ENCODE results near the gene ITM2C. TPM values are rescaled to one million over a fixed set of nuclear protein-coding genes. Genes with fewer than 3 reads are reported as not detected.
A peak's percentile ranks its signal among the peaks of the same experiment; 100 is the strongest.

The ITM2C gene
- polyA plus RNA-seq, 3 donors, result 1.4 to 3.2 (median 2.9) TPM

DNA sequence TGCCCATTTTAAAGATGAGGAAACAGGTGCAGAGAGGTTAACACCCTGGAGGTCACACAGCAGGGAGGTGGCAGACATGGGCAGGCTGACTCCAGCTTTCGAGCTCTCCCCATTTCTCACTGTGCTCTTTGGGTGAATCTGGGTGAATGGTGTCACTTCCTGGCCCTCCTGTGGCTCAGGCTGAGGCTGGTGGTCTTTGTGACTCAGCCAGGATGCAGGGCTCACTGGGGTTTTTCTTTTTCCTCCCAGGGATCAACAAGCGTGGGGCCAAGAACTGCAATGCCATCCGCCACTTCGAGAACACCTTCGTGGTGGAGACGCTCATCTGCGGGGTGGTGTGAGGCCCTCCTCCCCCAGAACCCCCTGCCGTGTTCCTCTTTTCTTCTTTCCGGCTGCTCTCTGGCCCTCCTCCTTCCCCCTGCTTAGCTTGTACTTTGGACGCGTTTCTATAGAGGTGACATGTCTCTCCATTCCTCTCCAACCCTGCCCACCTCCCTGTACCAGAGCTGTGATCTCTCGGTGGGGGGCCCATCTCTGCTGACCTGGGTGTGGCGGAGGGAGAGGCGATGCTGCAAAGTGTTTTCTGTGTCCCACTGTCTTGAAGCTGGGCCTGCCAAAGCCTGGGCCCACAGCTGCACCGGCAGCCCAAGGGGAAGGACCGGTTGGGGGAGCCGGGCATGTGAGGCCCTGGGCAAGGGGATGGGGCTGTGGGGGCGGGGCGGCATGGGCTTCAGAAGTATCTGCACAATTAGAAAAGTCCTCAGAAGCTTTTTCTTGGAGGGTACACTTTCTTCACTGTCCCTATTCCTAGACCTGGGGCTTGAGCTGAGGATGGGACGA, 13.2 kb downstream of the ITM2C start:
- Histone ChIP-seq H3K4me2 (replicated peaks; ENCODE audit: extremely low read depth, low read length, poor library complexity, severe bottlenecking) (peak overlapping the region; percentile 57), H4K20me1 (ENCODE audit: insufficient read depth, low read length) (no peaks in the 10 kb centered on the region), H2AFZ (ENCODE audit: insufficient read depth, low read depth, low read length, poor library complexity, severe bottlenecking) (peak overlapping the region; percentile 77), H3K4me1 (ENCODE audit: control insufficient read depth in 1 of 2, insufficient read depth in 2 of 2, low read length in 2 of 2) (peaks cover 10 to 11% of the 10 kb centered on the region in 2 donors), H3K79me2 (ENCODE audit: insufficient read depth, low read length) (no peaks in the 10 kb centered on the region), H3K27me3 (ENCODE audit: control insufficient read depth in 2 of 2, insufficient read depth in 2 of 2, low read length in 2 of 2) (no peaks in the 10 kb centered on the region), H3K36me3 (replicated peaks in 1 of 2; ENCODE audit: control insufficient read depth in 1 of 2, insufficient read depth in 2 of 2, low read length in 2 of 2) (no peaks in the 10 kb centered on the region), H3K9me3 (replicated peaks in 1 of 2; ENCODE audit: control insufficient read depth in 1 of 2, insufficient read depth in 1 of 2, low read length in 2 of 2) (no peaks in the 10 kb centered on the region), H3K9ac (ENCODE audit: insufficient read depth, low read length, poor library complexity, severe bottlenecking) (peak overlapping the region; percentile 22), H3K4me3 (replicated peaks in 1 of 3; ENCODE audit: low read depth in 2 of 3, low read length in 3 of 3) (peak overlapping the region in 1 of 3 experiments; percentile 54), H3K27ac (ENCODE audit: low read depth in 1 of 2, low read length in 2 of 2) (no peak overlapping the region)
- Mint-ChIP-seq H3K9me3 (no peaks in the 10 kb centered on the region), H3K27me3 (ENCODE audit: low read depth in 3 of 3) (peaks cover 0 to 3% (median 3%) of the 10 kb centered on the region in 3 donors), H3K4me3 (peak overlapping the region; percentile 59 to 82), H3K4me1 (peaks cover 15% of the 10 kb centered on the region), H3K27ac (peak overlapping the region in 1 of 7 donors; percentile 37), H3K36me3 (no peaks in the 10 kb centered on the region)
- TF ChIP-seq, protein P1, sequence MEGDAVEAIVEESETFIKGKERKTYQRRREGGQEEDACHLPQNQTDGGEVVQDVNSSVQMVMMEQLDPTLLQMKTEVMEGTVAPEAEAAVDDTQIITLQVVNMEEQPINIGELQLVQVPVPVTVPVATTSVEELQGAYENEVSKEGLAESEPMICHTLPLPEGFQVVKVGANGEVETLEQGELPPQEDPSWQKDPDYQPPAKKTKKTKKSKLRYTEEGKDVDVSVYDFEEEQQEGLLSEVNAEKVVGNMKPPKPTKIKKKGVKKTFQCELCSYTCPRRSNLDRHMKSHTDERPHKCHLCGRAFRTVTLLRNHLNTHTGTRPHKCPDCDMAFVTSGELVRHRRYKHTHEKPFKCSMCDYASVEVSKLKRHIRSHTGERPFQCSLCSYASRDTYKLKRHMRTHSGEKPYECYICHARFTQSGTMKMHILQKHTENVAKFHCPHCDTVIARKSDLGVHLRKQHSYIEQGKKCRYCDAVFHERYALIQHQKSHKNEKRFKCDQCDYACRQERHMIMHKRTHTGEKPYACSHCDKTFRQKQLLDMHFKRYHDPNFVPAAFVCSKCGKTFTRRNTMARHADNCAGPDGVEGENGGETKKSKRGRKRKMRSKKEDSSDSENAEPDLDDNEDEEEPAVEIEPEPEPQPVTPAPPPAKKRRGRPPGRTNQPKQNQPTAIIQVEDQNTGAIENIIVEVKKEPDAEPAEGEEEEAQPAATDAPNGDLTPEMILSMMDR (IDR thresholded peaks at IDR 0.05), result no peak
- 8% methylated on average over 12 of the region's 20 CpGs for WGBS (ENCODE audit: insufficient coverage)
- peak in 2 of 3 donors; percentile 10 to 31 for DNase-seq
- intact Hi-C loops (cut with micrococcal nuclease), result no loop called here

DNA sequence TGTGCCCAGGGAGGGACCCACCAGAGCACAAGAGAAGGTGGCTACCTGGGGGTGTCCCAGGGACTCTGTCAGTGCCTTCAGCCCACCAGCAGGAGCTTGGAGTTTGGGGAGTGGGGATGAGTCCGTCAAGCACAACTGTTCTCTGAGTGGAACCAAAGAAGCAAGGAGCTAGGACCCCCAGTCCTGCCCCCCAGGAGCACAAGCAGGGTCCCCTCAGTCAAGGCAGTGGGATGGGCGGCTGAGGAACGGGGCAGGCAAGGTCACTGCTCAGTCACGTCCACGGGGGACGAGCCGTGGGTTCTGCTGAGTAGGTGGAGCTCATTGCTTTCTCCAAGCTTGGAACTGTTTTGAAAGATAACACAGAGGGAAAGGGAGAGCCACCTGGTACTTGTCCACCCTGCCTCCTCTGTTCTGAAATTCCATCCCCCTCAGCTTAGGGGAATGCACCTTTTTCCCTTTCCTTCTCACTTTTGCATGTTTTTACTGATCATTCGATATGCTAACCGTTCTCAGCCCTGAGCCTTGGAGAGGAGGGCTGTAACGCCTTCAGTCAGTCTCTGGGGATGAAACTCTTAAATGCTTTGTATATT, 14.0 kb downstream of the ITM2C start:
- Histone ChIP-seq H3K36me3 (replicated peaks in 1 of 2; ENCODE audit: control insufficient read depth in 1 of 2, insufficient read depth in 2 of 2, low read length in 2 of 2) (no peaks in the 10 kb centered on the region), H3K4me1 (ENCODE audit: control insufficient read depth in 1 of 2, insufficient read depth in 2 of 2, low read length in 2 of 2) (peaks cover 10 to 11% of the 10 kb centered on the region in 2 donors), H3K9me3 (replicated peaks in 1 of 2; ENCODE audit: control insufficient read depth in 1 of 2, insufficient read depth in 1 of 2, low read length in 2 of 2) (no peaks in the 10 kb centered on the region), H4K20me1 (ENCODE audit: insufficient read depth, low read length) (no peaks in the 10 kb centered on the region), H2AFZ (ENCODE audit: insufficient read depth, low read depth, low read length, poor library complexity, severe bottlenecking) (peak overlapping the region; percentile 77), H3K79me2 (ENCODE audit: insufficient read depth, low read length) (no peaks in the 10 kb centered on the region), H3K27me3 (ENCODE audit: control insufficient read depth in 2 of 2, insufficient read depth in 2 of 2, low read length in 2 of 2) (no peaks in the 10 kb centered on the region), H3K4me2 (replicated peaks; ENCODE audit: extremely low read depth, low read length, poor library complexity, severe bottlenecking) (no peak overlapping the region), H3K9ac (ENCODE audit: insufficient read depth, low read length, poor library complexity, severe bottlenecking) (no peak overlapping the region), H3K27ac (ENCODE audit: low read depth in 1 of 2, low read length in 2 of 2) (no peak overlapping the region), H3K4me3 (replicated peaks in 1 of 3; ENCODE audit: low read depth in 2 of 3, low read length in 3 of 3) (no peak overlapping the region)
- TF ChIP-seq, protein P1 (IDR thresholded peaks at IDR 0.05), result no peak
- Mint-ChIP-seq H3K4me1 (peaks cover 15% of the 10 kb centered on the region), H3K36me3 (no peaks in the 10 kb centered on the region), H3K27ac (no peak overlapping the region), H3K4me3 (peak overlapping the region in 1 of 2 donors; percentile 24), H3K27me3 (ENCODE audit: low read depth in 3 of 3) (peaks cover 0 to 3% (median 3%) of the 10 kb centered on the region in 3 donors), H3K9me3 (no peaks in the 10 kb centered on the region)
- no peak for DNase-seq
- 41% methylated on average over 7 of the region's 10 CpGs for WGBS (ENCODE audit: insufficient coverage)
- intact Hi-C loops (cut with micrococcal nuclease), result no loop called here

All from CD14-positive monocyte (primary cell).